Adipose tissue (tissue), 3 donors: ENCODE results near the gene C12orf43. TPM values are rescaled to one million over a fixed set of nuclear protein-coding genes. Genes with fewer than 3 reads are reported as not detected.
"Not testable (repeated sequence)": the region's sequence is repeated elsewhere in the genome, so short reads cannot be mapped to it uniquely, and the experiment has no call there.

Source experiments
- H3K27ac ChIP-seq: one replicate; pipeline ENCODE4 v1.5.1; 2013; ENCODE audit warnings: low read depth, low read length
- WGBS, 3 donors: extraction: QIAGEN DNeasy Blood & Tissue Kit; methylation state at CpG; one replicate each; pipeline ENCODE4 v1.1.7; 2013; 5-methylcytosine and 5-hydroxymethylcytosine counted together
- polyA plus RNA-seq, 3 donors: library from polyadenylated mRNA; stranded (reverse); fragments of 200-250 nt; gene quantifications; one replicate each; pipeline ENCODE4 v1.2.3, GENCODE V29; 2013
- donor health status: healthy with polysubstance abuse.
- donor health status: Bipolar disorder and iron deficiency.
- donor health status: healthy.

The C12orf43 gene
- 10 to 100 TPM in 1 of 3 donors, 1 to 10 TPM in 2; 5.9 to 15.6 (median 7.4) TPM for polyA plus RNA-seq

GRCh38 chr12:121015825-121016766, at the start of gene C12orf43:
Gene C12orf43 (minus strand): TSS chr12:121016487. CDS start chr12:121016474, 13 bp downstream.
- no peak within 1 kb of the TSS for H3K27ac ChIP-seq
- WGBS, 3 donors, result 1% methylated on average over 34 of the region's 34 CpGs

GRCh38 chr12:121065345-121065744, 49.1 kb upstream of the C12orf43 start:
- no peak overlapping the region for H3K27ac ChIP-seq
- WGBS, 3 donors, result 48 to 70% (median 54%) methylated on average over 2 of the region's 2 CpGs

- whole genome bisulfite sequencing, 3 donors, result 91 to 94% (median 91%) methylated on average over 12 of the region's 12 CpGs
- not testable (repeated sequence) for H3K27ac ChIP-seq
These were observed 48.3 kb upstream of the C12orf43 start for GRCh38 chr12:121064586-121064985.

GRCh38 chr12:121064116-121064515, 47.8 kb upstream of the C12orf43 start:
- H3K27ac ChIP-seq, result no peak overlapping the region
- WGBS, 3 donors, result 82 to 89% (median 85%) methylated on average over 1 of the region's 1 CpG

- 84 to 90% (median 90%) methylated on average over 11 of the region's 11 CpGs for WGBS, 3 donors
These were observed 46.2 kb upstream of the C12orf43 start for GRCh38 chr12:121062391-121063045.

GRCh38 chr12:121061831-121062230, 45.5 kb upstream of the C12orf43 start:
- no peak overlapping the region for H3K27ac ChIP-seq
- WGBS, 3 donors, result 36 to 48% (median 47%) methylated on average over 2 of the region's 2 CpGs

More at GRCh38 chr12:121062391-121063045, 46.2 kb upstream of the C12orf43 start:
- H3K27ac ChIP-seq, result no peak overlapping the region

GRCh38 chr12:121060149-121061001, 44.1 kb upstream of the C12orf43 start:
- 38 to 40% (median 38%) methylated on average over 16 of the region's 16 CpGs for WGBS, 3 donors
- H3K27ac ChIP-seq, result no peak overlapping the region

GRCh38 chr12:121059031-121059898, 43.0 kb upstream of the C12orf43 start:
- 80 to 87% (median 80%) methylated on average over 10 of the region's 10 CpGs for WGBS, 3 donors
- no peak overlapping the region for H3K27ac ChIP-seq

GRCh38 chr12:121057794-121058193, 41.5 kb upstream of the C12orf43 start:
- H3K27ac ChIP-seq, result no peak overlapping the region
- WGBS, 3 donors, result 67 to 77% (median 68%) methylated on average over 9 of the region's 9 CpGs

GRCh38 chr12:121053706-121054105, 37.4 kb upstream of the C12orf43 start:
- H3K27ac ChIP-seq, result no peak overlapping the region
- WGBS, 3 donors, result 88 to 94% (median 90%) methylated on average over 11 of the region's 11 CpGs

- 66 to 69% (median 68%) methylated on average over 2 of the region's 2 CpGs for WGBS, 3 donors
- H3K27ac ChIP-seq, result no peak overlapping the region
These were observed 34.4 kb upstream of the C12orf43 start for GRCh38 chr12:121050725-121051124.

GRCh38 chr12:121048442-121048841, 32.2 kb upstream of the C12orf43 start:
- 75 to 76% (median 75%) methylated on average over 7 of the region's 7 CpGs for WGBS, 3 donors

GRCh38 chr12:121047400-121047799, 31.1 kb upstream of the C12orf43 start:
- 85 to 95% (median 86%) methylated on average over 12 of the region's 12 CpGs for WGBS, 3 donors
- not testable (repeated sequence) for H3K27ac ChIP-seq

More at GRCh38 chr12:121048442-121048841, 32.2 kb upstream of the C12orf43 start:
- no peak overlapping the region for H3K27ac ChIP-seq

- no peak overlapping the region for H3K27ac ChIP-seq
- WGBS, 3 donors, result 79 to 83% (median 80%) methylated on average over 4 of the region's 4 CpGs
These were observed 26.8 kb upstream of the C12orf43 start for GRCh38 chr12:121043067-121043466.

GRCh38 chr12:121038861-121039668, 22.8 kb upstream of the C12orf43 start, which contains the start of gene OASL:
Gene OASL (minus strand): TSS chr12:121039246. CDS start chr12:121038971, 275 bp downstream.
- no peak within 1 kb of the TSS for H3K27ac ChIP-seq
- 15 to 20% (median 19%) methylated on average over 12 to 13 of the region's 13 CpGs for WGBS, 3 donors

GRCh38 chr12:121036810-121037326, 20.6 kb upstream of the C12orf43 start:
- WGBS, 3 donors, result 78 to 80% (median 79%) methylated on average over 6 of the region's 6 CpGs
- no peak overlapping the region for H3K27ac ChIP-seq
